ENCODE results near the gene SMIM32. TPM values are rescaled to one million over a fixed set of nuclear protein-coding genes. Genes with fewer than 3 reads are reported as not detected.

SMIM32 gene
- total and polyA plus RNA-seq, 2 of the 13 experiments (the other 11 are each of a cell fraction or from before 2014, with no cell fraction given) = 0.15 to 0.20 TPM

DNA sequence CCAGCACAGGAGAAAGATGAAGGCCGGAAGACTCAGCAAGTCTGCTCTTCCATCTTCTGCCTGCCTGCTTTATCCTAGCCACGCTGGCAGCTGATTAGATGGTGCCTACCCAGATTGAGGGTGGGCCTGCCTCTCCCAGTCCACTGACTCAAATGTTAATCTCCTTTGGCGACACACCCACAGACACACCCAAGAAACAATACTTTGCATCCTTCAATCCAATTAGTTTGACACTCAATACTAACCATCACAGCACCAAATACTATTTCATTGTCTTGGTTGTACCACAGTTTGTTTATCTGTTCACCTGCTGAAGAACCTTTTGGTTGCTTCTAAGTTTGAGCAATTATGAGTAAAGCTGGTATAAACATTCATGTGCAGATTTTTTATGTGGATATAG lies 23.7 kb downstream of the SMIM32 start:
- H3K9ac ChIP-seq (ENCODE audit: insufficient read depth, low read depth, low read length) = no peak overlapping the region
- 0 out of 2 replicates have a peak, but pooled peaks cover 1% of the 10 kb centered on the region for H4K20me1 ChIP-seq (ENCODE audit: insufficient read depth, low read length)
- H2AFZ ChIP-seq (ENCODE audit: low read length) = no peak overlapping the region
- H3K9me3 ChIP-seq (ENCODE audit: low read length) = no peaks in the 10 kb centered on the region
- H3K4me1 ChIP-seq (ENCODE audit: insufficient read depth, low read length) = no peaks in the 10 kb centered on the region
- no TSS peak for BruUV-seq (replicated peaks)
- ChIA-PET POLR2A (no interaction called here), CTCF (ENCODE audit: low intra/inter-chr PET ratio, low total read pairs) (no interaction called here)
- WGBS (ENCODE audit: low lambda C conversion rate) = 100% methylated on average over 2 of the region's 3 CpGs
- FAIRE-seq (no peak), DNase-seq (ENCODE audit: low spot score) (no peak), ATAC-seq (no peak)
- H3K36me3 ChIP-seq (replicated peaks in 1 of 2; ENCODE audit: control insufficient read depth in 1 of 2, insufficient read depth in 2 of 2, low read length in 2 of 2) = peaks cover 12 to 51% of the 10 kb centered on the region in 2 experiments
- no peak overlapping the region for H3K27ac ChIP-seq (ENCODE audit: extremely low read length, insufficient read depth, low read length)
- intact Hi-C loops (cut with micrococcal nuclease; ENCODE audit: unreplicated experiment) = no loop called here
- no peaks in the 10 kb centered on the region for H3K27me3 ChIP-seq (ENCODE audit: control insufficient read depth in 1 of 2, insufficient read depth in 2 of 2, low read length in 2 of 2)
- H3K79me2 ChIP-seq (ENCODE audit: insufficient read depth, low read length) = peaks cover 2% of the 10 kb centered on the region
- in situ Hi-C loops (cut with HindIII; ENCODE audit: extremely low pct_ligation_motif_present, low pct_unique_long_range_greater_than_20kb) = no loop called here
- no peak for TF ChIP-seq AGO2 (optimal IDR thresholded peaks at IDR 0.05; ENCODE audit: low read depth, low read length)
- no peak for TF ChIP-seq ARHGAP35 (CRISPR knock-in tag; IDR thresholded peaks at IDR 0.05; ENCODE audit: borderline replicate concordance)
- no peak for TF ChIP-seq SCMH1 (CRISPR knock-in tag; IDR thresholded peaks at IDR 0.05; ENCODE audit: borderline replicate concordance)
- no peak for TF ChIP-seq ZMAT3 (CRISPR knock-in tag; conservative IDR thresholded peaks at IDR 0.05)
- no peak for TF ChIP-seq EHMT2 (IDR thresholded peaks at IDR 0.05; ENCODE audit: borderline replicate concordance, low read depth, low read length)
- TF ChIP-seq KLF13 (CRISPR knock-in tag; IDR thresholded peaks at IDR 0.05) = no peak
- TF ChIP-seq NCOR1 (IDR thresholded peaks at IDR 0.05; ENCODE audit: borderline replicate concordance, low read length) = no peak
- TF ChIP-seq ZFX (CRISPR knock-in tag; IDR thresholded peaks at IDR 0.05; ENCODE audit: low read depth) = no peak
- no peak for TF ChIP-seq RXRB (CRISPR knock-in tag; IDR thresholded peaks at IDR 0.05; ENCODE audit: borderline replicate concordance)
- no peak for TF ChIP-seq DNMT1 (CRISPR knock-in tag; IDR thresholded peaks at IDR 0.05)
- TF ChIP-seq, protein P1, sequence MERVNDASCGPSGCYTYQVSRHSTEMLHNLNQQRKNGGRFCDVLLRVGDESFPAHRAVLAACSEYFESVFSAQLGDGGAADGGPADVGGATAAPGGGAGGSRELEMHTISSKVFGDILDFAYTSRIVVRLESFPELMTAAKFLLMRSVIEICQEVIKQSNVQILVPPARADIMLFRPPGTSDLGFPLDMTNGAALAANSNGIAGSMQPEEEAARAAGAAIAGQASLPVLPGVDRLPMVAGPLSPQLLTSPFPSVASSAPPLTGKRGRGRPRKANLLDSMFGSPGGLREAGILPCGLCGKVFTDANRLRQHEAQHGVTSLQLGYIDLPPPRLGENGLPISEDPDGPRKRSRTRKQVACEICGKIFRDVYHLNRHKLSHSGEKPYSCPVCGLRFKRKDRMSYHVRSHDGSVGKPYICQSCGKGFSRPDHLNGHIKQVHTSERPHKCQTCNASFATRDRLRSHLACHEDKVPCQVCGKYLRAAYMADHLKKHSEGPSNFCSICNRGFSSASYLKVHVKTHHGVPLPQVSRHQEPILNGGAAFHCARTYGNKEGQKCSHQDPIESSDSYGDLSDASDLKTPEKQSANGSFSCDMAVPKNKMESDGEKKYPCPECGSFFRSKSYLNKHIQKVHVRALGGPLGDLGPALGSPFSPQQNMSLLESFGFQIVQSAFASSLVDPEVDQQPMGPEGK (CRISPR knock-in tag; IDR thresholded peaks at IDR 0.05) = no peak
- no peak for TF ChIP-seq RFXAP (CRISPR knock-in tag; IDR thresholded peaks at IDR 0.05; ENCODE audit: borderline replicate concordance)
- TF ChIP-seq ZNF644 (CRISPR knock-in tag; IDR thresholded peaks at IDR 0.05; ENCODE audit: low read depth) = no peak
- TF ChIP-seq, protein P2, sequence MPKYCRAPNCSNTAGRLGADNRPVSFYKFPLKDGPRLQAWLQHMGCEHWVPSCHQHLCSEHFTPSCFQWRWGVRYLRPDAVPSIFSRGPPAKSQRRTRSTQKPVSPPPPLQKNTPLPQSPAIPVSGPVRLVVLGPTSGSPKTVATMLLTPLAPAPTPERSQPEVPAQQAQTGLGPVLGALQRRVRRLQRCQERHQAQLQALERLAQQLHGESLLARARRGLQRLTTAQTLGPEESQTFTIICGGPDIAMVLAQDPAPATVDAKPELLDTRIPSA (CRISPR knock-in tag; IDR thresholded peaks at IDR 0.05; ENCODE audit: borderline replicate concordance) = no peak
- H3K4me2 ChIP-seq (ENCODE audit: low read depth, low read length) = no peak overlapping the region
- no peak overlapping the region for H3K4me3 ChIP-seq (replicated peaks in 1 of 3; ENCODE audit: insufficient read depth in 1 of 3, low read depth in 2 of 3, low read length in 3 of 3)
